ENCODE measurements around the gene PNPLA2.

The PNPLA2 gene

DNA sequence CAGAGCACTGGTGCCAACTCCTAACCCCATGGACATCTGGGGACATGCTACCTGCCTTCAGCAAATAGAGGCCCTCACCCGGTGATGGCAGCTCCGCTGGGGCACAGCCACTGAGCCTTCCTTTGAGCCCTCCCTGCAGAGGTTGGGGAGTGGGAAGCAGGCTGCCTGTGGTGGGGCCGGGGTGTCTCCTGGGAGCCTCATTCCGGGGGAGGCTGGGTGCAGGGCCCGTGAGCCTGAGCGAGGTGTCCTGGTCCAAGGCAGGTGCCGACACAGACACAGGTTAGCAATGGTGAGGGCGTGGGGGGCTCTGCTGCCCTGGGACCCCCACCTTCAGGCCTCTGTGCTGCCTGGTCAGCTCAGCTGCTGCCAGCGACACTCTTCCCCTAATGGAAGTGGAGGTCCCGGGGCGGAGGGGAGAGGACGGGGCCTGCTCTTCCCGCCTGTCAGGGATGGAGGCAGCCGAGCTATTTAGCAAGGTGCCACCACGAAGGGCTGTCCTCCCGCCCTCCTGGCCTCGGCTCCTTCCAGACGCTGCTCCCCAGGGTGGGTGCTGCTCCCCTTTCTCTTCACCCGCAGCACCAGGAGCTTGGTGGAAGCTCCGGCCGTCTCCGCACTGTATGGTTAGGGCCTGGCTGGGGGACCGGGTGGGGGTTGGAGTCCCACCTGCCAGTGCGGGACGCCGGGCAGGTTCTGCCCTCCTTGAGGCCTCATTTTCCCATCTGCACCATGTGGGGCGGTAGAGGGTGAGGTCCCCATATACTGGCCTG is 35.2 kb downstream of the PNPLA2 start:
- H3K4me3 ChIP-seq (ENCODE audit: control insufficient read depth, low read depth, low read length), result no peak overlapping the region
- TF ChIP-seq, protein P1, sequence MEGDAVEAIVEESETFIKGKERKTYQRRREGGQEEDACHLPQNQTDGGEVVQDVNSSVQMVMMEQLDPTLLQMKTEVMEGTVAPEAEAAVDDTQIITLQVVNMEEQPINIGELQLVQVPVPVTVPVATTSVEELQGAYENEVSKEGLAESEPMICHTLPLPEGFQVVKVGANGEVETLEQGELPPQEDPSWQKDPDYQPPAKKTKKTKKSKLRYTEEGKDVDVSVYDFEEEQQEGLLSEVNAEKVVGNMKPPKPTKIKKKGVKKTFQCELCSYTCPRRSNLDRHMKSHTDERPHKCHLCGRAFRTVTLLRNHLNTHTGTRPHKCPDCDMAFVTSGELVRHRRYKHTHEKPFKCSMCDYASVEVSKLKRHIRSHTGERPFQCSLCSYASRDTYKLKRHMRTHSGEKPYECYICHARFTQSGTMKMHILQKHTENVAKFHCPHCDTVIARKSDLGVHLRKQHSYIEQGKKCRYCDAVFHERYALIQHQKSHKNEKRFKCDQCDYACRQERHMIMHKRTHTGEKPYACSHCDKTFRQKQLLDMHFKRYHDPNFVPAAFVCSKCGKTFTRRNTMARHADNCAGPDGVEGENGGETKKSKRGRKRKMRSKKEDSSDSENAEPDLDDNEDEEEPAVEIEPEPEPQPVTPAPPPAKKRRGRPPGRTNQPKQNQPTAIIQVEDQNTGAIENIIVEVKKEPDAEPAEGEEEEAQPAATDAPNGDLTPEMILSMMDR (IDR thresholded peaks at IDR 0.05; ENCODE audit: control insufficient read depth, insufficient read depth, low read depth, low read length, missing control alignments), result no peak
- DNase-seq (ENCODE audit: low read depth), result no peak

DNA sequence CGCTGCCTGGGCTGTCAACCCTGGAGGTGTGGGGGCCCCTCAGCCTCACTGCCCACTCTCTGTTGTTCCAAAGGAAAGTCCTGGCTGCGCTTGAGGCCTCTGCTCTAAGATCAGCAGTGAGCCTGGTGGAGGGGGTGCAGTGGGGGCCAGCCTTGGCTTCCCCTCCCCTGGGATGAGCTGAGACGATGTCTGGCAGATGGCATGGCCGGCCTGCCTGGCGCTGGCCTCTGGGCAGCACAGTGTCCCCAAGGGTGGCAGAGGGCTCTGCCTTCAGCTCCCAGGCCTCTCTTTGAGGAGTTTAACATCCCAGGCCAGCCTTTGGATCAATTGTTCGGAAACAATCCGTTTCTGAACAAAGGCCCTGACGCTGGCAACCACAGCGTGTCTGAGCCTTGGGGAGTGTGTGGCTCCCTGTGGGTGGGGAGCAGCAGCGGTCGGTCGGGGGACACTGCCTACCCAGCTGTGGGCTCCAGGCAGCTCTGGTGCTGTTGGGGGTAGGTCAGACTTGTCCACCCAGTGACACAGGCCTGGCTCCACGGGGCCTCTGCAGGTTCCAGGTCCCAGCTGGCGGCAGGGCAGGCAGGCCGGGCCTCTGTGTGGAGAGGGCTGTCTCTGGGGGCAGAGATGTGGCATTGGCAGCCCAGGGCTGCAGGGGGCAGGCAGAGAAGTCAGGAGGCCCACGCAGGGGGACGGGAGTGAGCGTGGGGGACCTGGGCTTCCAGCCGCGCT is 36.1 kb downstream of the PNPLA2 start:
- H3K4me3 ChIP-seq (ENCODE audit: control insufficient read depth, low read depth, low read length), result no peak overlapping the region
- TF ChIP-seq, protein P1 (IDR thresholded peaks at IDR 0.05; ENCODE audit: control insufficient read depth, insufficient read depth, low read depth, low read length, missing control alignments), result no peak
- DNase-seq (ENCODE audit: low read depth), result no peak

DNA sequence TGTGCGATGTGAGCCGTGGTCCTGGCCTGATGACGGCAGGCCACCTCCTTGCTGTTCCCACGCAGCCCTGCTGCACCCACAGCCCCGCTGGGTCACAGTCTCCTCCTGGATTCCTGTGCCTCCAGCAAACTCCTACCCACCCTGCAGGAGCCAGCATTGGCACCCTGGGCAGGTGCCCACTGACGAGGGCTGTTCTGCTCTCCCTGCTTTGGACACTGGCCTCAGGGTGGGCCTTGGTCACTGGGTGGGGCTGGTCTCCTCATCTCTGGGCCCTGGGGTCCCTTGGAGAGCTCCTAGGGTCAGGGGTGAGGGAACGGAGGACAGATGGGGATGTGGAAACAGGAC is 36.6 kb downstream of the PNPLA2 start:
- DNase-seq (ENCODE audit: low read depth), result no peak
- TF ChIP-seq, protein P1 (IDR thresholded peaks at IDR 0.05; ENCODE audit: control insufficient read depth, insufficient read depth, low read depth, low read length, missing control alignments), result no peak
- H3K4me3 ChIP-seq (ENCODE audit: control insufficient read depth, low read depth, low read length), result no peak overlapping the region

DNA sequence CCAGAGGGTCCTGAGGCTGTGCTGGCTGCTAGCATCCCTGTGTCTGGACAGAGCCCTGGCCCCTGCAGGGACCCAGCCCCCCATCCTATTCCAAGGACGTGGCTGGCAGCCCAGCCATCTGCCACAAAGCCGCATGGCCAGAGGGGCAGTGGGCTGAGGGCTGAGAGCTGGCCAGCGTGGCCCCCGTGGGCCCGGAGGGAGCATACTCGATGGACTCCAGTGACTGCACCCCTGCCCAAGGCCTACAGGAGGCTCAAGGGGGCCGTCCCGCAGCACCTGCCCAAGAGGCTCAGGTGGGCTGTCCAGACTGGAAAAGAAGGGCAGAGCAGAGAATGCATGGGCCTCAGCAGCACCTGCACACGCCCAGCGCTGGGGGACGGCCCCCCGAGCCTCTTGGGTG is 37.1 kb downstream of the PNPLA2 start:
- TF ChIP-seq, protein P1 (IDR thresholded peaks at IDR 0.05; ENCODE audit: control insufficient read depth, insufficient read depth, low read depth, low read length, missing control alignments), result no peak
- H3K4me3 ChIP-seq (ENCODE audit: control insufficient read depth, low read depth, low read length), result no peak overlapping the region
- no peak for DNase-seq (ENCODE audit: low read depth)

DNA sequence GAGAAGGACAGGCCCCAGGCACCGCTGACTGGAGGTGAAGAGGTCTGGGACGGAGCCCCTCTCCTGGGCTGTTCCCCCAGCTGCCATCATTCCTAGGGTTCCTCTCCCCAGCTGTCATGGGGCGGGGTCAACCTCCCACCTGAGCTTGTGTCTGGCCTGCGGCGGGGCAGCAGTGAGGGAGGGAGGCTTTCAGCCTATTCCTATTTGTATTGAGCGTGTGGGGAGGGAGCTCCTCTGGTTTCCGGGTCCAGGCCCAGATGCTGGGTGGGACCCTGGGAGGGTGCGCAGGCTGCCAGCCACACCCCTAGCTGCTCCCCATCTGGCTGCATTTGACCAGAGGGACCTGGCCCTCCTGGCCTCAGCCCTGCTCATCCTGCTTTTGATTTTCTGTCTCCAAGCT is 37.7 kb downstream of the PNPLA2 start:
- TF ChIP-seq, protein P1 (IDR thresholded peaks at IDR 0.05; ENCODE audit: control insufficient read depth, insufficient read depth, low read depth, low read length, missing control alignments), result no peak
- no peak overlapping the region for H3K4me3 ChIP-seq (ENCODE audit: control insufficient read depth, low read depth, low read length)
- no peak for DNase-seq (ENCODE audit: low read depth)

DNA sequence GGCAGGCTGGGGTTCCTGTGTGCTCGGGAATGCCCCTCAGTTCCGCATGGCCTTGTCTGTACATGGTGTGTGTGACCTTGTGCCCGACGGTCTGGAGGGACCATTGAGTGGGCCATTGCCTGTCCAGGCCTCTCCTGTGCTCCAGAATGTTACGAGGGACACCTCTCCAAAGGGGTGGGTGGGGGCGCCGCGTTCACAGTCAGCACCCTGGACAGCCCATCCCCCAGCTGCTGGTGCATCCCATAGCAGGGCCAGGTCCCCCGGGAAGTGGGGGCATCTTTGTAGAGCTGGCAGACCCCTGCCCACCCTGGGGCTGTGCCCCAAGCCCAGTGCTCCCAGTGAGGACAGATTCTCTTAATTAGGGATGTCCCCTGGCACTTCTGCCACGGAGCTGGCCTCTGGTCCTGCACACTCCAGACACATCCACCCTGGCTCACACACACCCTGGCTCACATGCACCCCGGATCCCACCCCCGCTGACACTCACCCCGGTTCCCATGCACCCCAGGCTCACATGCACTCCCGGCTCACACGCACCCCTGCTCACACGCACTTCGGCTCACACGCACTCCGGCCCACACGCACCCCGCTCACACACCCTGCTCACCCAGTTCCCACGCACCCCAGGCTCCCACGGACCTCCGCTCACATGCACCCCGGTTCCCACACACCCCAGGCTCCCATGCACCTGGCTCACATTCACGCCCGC is 39.5 kb downstream of the PNPLA2 start:
- H3K4me3 ChIP-seq (ENCODE audit: control insufficient read depth, low read depth, low read length), result no peak overlapping the region
- TF ChIP-seq, protein P1 (IDR thresholded peaks at IDR 0.05; ENCODE audit: control insufficient read depth, insufficient read depth, low read depth, low read length, missing control alignments), result no peak
- no peak for DNase-seq (ENCODE audit: low read depth)

Data from AG09309 (cell line).